AG10803 (cell line): ENCODE results near the gene NUDT13.

Experiments used
- DNase-seq: peaks from one replicate; pipeline ENCODE4 v3.0.0; 2010; ENCODE audit warnings: low read depth
- H3K4me3 ChIP-seq: 2 replicates; pipeline ENCODE4 v1.5.1; 2011; ENCODE audit warnings: mild to moderate bottlenecking, low read length, control low read depth
- TF ChIP-seq, protein P1 (sequence below): conservative IDR thresholded peaks from 2 replicates; pipeline ENCODE4 v1.5.1; 2011; ENCODE audit warnings: mild to moderate bottlenecking, low read length, control low read depth, inconsistent platforms

NUDT13 gene

DNA sequence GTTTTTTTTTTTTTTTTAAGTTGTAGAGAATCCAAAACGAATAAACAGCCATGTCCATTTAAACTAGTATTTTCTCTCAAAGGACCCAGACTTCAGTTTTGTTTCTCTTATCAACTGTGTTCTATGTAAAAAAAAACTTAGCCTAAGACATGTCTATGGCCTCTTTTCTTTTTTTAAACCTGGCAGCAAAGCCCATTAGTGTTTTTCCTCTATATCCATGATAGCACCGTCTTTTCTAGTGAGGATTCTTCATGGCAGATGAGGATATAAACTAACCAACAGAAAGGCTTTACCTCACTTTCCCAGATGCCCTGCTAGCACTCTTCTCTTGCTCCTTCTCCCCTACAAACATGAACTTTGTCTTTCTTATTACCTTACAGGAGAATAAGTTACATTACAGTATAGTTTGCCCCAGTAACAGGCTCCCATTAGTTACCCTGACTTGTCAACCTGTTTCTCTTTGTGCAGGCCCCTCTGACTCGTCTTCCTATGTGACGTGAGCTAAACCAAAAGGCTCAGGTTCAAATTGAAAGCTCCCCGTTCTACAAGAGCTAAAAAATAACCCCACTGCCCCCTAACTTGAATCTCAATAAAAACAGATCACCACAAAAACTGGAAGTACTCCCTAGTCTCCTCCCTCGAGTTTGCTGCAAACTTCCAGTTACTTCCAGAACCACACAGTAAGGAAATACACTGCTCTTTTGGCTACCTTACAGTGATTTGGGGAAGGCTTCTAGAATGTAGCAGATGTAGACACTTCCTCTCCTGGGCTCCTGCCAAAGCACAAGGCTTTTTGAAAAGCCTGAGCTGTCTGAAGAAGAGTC lies 33.7 kb upstream of the NUDT13 start:
- TF ChIP-seq, protein P1, sequence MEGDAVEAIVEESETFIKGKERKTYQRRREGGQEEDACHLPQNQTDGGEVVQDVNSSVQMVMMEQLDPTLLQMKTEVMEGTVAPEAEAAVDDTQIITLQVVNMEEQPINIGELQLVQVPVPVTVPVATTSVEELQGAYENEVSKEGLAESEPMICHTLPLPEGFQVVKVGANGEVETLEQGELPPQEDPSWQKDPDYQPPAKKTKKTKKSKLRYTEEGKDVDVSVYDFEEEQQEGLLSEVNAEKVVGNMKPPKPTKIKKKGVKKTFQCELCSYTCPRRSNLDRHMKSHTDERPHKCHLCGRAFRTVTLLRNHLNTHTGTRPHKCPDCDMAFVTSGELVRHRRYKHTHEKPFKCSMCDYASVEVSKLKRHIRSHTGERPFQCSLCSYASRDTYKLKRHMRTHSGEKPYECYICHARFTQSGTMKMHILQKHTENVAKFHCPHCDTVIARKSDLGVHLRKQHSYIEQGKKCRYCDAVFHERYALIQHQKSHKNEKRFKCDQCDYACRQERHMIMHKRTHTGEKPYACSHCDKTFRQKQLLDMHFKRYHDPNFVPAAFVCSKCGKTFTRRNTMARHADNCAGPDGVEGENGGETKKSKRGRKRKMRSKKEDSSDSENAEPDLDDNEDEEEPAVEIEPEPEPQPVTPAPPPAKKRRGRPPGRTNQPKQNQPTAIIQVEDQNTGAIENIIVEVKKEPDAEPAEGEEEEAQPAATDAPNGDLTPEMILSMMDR = no peak
- H3K4me3 ChIP-seq = peak overlapping the region; percentile 32
- peak; percentile 92 for DNase-seq

DNA sequence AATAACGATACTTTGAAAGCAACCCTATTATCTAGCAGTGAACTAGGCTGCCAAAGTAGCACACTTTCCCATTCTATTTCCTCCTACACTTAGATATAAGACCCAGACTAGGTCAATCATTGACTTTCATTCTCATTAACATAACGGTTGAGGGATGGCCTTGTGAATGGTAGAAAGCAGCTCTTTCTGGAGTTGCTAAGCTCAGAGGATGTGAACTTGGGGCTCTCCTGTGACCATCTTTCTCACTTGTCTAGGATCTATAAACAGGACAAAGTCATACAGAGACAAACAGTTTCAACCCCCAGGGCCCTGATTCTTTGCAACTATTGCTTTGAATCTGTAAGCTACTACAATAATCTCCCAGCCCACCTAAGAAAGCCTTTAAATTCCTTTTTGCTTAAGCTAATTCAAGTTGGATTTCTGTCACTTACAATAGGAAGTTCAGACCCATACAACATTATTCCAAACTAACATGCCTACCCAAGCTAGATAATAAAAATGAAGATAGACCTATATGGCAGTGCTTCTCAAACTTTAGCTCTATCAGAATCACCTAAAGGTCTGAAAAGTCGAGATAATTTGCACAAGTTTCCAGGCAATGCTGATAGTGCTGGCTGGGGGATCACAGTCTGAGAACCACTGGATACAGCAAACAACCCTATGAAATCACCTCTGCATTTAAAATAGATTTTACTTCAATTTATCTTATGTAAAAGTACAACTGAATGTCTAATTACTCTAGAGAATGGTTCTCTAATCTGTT lies 30.3 kb upstream of the NUDT13 start:
- TF ChIP-seq, protein P1 = no peak
- DNase-seq = no peak
- no peak overlapping the region for H3K4me3 ChIP-seq

DNA sequence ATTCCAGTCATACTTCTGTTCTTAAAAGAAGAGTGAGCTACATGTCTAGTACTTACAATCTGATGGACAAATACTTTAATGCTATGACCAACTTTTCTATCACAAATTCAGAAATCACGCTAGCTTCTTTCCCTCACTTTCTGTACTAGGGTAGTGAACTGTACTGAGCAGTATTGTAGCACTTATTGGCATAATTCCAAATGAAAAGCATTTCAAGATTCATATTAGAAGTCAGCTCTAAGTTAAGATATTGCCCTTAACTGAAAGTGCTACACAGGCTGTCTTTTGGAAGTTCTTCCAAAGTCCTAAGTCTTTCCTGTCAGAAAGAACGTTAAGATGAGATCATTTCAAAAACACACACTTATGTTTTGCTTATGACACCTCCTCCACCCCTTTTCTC lies 27.0 kb upstream of the NUDT13 start:
- TF ChIP-seq, protein P1 = no peak
- DNase-seq = no peak
- H3K4me3 ChIP-seq = no peak overlapping the region

DNA sequence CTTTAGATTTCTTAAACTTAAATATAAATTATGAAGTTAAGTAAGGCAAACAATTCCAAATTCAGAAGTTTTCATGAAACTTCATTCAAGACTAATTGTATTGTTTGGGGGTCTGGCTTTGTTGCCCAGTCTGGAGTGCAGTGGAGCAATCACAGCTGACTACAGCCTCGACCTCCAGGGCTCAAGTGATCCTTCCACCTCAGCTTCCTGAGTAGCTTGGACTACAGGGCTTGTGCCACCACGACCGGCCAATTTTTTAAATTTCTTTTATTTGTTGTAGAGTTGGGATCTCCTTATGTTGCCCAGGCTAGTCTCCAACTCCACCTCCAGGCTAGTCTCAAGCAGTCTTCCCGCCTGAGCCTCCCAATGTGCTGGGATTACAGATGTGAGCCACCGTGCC lies 26.0 kb upstream of the NUDT13 start:
- TF ChIP-seq, protein P1 = no peak
- H3K4me3 ChIP-seq = no peak overlapping the region
- no peak for DNase-seq

DNA sequence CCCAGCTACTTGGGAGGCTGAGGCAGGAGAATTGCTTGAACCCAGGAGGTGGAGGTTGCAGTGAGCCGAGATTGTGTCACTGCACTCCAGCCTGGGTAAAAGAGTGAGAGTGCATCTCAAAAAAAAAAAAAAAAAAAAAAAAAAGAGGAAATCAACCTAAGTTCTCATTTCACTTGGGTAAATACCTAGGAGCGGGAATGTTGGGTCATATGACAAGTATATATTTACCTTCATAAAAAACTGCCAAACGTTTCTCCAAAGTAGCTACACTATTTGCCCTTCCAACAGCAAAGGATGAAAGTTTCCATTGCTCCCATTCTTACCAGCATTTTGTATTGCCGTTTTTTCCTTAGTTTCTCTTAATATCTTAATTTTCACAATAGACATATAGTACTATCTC lies 23.4 kb upstream of the NUDT13 start:
- H3K4me3 ChIP-seq = no peak overlapping the region
- DNase-seq = no peak
- TF ChIP-seq, protein P1 = no peak

DNA sequence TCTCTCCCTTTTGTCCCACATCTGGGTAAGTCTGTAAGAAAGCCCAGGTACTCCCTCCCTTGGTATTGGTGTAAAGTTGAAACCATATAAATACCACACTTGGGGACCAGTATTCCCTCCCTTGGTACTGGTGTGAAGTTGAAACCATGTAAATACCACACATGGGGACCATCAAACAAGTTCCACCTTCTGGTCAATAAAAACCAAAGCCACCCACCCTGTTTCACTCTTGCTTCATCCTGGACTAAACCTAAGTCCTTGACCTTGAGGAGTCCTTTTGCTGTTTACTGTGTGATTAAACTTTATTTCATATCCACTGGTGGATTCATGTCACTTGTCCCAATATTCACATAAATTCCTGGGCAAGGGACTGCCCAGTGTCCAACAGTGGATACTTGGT lies 22.0 kb upstream of the NUDT13 start:
- no peak overlapping the region for H3K4me3 ChIP-seq
- TF ChIP-seq, protein P1 = no peak
- no peak for DNase-seq

DNA sequence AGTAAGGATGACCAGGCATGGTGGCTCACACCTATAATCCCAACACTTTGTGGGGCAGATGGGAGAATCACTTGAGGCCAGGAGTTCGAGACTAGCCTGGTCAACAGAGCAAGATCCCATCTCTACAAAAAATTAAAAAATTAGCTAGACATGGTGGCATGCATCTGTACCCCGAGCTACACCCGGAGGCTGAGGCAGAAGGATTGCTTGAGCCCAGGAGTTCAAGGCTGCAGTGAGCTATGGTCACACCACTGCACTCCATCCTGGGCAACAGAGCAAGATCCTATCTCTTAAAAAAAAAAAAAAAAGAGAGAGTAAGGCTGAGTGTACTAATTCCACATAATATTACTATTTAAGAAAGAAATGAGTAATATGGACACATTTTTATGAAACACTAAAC lies 17.4 kb upstream of the NUDT13 start:
- DNase-seq = no peak
- TF ChIP-seq, protein P1 = no peak
- no peak overlapping the region for H3K4me3 ChIP-seq
